Measurements from ENCODE around the gene CTXND1. TPM values are rescaled to one million over a fixed set of nuclear protein-coding genes. Genes with fewer than 3 reads are reported as not detected.

The CTXND1 gene
- total and polyA plus RNA-seq, 2 experiments from 2014 or later, result 0.05 TPM; not detected in 1

DNA sequence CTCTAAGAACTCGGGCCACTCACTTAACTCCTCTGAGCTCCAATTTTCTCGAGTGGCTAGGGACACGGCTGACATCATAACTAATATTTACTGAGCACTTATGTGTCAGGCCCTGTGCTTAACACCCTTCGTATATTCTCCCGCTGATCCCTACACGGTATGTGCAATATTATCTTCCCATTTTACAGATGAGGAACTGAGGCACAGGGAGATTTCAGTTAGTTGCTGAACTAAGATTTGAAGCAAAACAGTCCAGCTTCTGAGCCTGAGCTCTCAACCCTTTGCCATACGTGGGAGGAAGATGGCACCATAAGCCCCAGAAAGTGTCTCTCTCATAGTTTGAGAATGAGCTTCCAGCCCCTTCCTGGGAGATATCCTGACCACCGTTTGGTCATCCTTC is 79.6 kb downstream of the CTXND1 start (continued):
- TF ChIP-seq, protein P1, sequence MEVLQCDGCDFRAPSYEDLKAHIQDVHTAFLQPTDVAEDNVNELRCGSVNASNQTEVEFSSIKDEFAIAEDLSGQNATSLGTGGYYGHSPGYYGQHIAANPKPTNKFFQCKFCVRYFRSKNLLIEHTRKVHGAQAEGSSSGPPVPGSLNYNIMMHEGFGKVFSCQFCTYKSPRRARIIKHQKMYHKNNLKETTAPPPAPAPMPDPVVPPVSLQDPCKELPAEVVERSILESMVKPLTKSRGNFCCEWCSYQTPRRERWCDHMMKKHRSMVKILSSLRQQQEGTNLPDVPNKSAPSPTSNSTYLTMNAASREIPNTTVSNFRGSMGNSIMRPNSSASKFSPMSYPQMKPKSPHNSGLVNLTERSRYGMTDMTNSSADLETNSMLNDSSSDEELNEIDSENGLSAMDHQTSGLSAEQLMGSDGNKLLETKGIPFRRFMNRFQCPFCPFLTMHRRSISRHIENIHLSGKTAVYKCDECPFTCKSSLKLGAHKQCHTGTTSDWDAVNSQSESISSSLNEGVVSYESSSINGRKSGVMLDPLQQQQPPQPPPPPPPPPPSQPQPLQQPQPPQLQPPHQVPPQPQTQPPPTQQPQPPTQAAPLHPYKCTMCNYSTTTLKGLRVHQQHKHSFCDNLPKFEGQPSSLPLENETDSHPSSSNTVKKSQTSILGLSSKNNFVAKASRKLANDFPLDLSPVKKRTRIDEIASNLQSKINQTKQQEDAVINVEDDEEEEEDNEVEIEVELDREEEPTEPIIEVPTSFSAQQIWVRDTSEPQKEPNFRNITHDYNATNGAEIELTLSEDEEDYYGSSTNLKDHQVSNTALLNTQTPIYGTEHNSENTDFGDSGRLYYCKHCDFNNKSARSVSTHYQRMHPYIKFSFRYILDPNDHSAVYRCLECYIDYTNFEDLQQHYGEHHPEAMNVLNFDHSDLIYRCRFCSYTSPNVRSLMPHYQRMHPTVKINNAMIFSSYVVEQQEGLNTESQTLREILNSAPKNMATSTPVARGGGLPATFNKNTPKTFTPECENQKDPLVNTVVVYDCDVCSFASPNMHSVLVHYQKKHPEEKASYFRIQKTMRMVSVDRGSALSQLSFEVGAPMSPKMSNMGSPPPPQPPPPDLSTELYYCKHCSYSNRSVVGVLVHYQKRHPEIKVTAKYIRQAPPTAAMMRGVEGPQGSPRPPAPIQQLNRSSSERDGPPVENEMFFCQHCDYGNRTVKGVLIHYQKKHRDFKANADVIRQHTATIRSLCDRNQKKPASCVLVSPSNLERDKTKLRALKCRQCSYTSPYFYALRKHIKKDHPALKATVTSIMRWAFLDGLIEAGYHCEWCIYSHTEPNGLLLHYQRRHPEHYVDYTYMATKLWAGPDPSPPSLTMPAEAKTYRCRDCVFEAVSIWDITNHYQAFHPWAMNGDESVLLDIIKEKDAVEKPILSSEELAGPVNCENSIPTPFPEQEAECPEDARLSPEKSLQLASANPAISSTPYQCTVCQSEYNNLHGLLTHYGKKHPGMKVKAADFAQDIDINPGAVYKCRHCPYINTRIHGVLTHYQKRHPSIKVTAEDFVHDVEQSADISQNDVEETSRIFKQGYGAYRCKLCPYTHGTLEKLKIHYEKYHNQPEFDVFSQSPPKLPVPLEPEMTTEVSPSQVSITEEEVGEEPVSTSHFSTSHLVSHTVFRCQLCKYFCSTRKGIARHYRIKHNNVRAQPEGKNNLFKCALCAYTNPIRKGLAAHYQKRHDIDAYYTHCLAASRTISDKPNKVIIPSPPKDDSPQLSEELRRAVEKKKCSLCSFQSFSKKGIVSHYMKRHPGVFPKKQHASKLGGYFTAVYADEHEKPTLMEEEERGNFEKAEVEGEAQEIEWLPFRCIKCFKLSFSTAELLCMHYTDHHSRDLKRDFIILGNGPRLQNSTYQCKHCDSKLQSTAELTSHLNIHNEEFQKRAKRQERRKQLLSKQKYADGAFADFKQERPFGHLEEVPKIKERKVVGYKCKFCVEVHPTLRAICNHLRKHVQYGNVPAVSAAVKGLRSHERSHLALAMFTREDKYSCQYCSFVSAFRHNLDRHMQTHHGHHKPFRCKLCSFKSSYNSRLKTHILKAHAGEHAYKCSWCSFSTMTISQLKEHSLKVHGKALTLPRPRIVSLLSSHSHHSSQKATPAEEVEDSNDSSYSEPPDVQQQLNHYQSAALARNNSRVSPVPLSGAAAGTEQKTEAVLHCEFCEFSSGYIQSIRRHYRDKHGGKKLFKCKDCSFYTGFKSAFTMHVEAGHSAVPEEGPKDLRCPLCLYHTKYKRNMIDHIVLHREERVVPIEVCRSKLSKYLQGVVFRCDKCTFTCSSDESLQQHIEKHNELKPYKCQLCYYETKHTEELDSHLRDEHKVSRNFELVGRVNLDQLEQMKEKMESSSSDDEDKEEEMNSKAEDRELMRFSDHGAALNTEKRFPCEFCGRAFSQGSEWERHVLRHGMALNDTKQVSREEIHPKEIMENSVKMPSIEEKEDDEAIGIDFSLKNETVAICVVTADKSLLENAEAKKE (CRISPR knock-in tag; IDR thresholded peaks at IDR 0.05), result no peak
- TF ChIP-seq JUNB (IDR thresholded peaks at IDR 0.05; ENCODE audit: unreplicated experiment) (no peak), EZH2phosphoT487 (IDR thresholded peaks at IDR 0.05; ENCODE audit: unreplicated experiment) (no peak), ZNF331 (CRISPR knock-in tag; IDR thresholded peaks at IDR 0.05; ENCODE audit: low read depth) (no peak), EZH2 (IDR thresholded peaks at IDR 0.05; ENCODE audit: low read depth, unreplicated experiment) (no peak), POLR2AphosphoS5 (IDR thresholded peaks at IDR 0.05; ENCODE audit: low read depth) (no peak), NANOG (IDR thresholded peaks at IDR 0.05; ENCODE audit: borderline replicate concordance) (no peak), ZNF114 (CRISPR knock-in tag; IDR thresholded peaks at IDR 0.05) (no peak)
- TF ChIP-seq, protein P2, sequence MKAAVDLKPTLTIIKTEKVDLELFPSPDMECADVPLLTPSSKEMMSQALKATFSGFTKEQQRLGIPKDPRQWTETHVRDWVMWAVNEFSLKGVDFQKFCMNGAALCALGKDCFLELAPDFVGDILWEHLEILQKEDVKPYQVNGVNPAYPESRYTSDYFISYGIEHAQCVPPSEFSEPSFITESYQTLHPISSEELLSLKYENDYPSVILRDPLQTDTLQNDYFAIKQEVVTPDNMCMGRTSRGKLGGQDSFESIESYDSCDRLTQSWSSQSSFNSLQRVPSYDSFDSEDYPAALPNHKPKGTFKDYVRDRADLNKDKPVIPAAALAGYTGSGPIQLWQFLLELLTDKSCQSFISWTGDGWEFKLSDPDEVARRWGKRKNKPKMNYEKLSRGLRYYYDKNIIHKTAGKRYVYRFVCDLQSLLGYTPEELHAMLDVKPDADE (IDR thresholded peaks at IDR 0.05), result no peak
- TF ChIP-seq, protein P3, sequence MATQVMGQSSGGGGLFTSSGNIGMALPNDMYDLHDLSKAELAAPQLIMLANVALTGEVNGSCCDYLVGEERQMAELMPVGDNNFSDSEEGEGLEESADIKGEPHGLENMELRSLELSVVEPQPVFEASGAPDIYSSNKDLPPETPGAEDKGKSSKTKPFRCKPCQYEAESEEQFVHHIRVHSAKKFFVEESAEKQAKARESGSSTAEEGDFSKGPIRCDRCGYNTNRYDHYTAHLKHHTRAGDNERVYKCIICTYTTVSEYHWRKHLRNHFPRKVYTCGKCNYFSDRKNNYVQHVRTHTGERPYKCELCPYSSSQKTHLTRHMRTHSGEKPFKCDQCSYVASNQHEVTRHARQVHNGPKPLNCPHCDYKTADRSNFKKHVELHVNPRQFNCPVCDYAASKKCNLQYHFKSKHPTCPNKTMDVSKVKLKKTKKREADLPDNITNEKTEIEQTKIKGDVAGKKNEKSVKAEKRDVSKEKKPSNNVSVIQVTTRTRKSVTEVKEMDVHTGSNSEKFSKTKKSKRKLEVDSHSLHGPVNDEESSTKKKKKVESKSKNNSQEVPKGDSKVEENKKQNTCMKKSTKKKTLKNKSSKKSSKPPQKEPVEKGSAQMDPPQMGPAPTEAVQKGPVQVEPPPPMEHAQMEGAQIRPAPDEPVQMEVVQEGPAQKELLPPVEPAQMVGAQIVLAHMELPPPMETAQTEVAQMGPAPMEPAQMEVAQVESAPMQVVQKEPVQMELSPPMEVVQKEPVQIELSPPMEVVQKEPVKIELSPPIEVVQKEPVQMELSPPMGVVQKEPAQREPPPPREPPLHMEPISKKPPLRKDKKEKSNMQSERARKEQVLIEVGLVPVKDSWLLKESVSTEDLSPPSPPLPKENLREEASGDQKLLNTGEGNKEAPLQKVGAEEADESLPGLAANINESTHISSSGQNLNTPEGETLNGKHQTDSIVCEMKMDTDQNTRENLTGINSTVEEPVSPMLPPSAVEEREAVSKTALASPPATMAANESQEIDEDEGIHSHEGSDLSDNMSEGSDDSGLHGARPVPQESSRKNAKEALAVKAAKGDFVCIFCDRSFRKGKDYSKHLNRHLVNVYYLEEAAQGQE (IDR thresholded peaks at IDR 0.05; ENCODE audit: unreplicated experiment), result no peak

All from GM23338 (cell line).